ENCODE measurements around the gene HIPK3.

GRCh38 chr11:33307984-33308383, 50.8 kb downstream of the HIPK3 start:
- TF ChIP-seq CTCF (IDR thresholded peaks at IDR 0.05; ENCODE audit: insufficient read depth, low read depth, low read length) (no peak), EZH2 (IDR thresholded peaks at IDR 0.05; ENCODE audit: insufficient read depth, low read length) (no peak)
